OCI-LY3 (cell line): ENCODE measurements around the gene AMPD2.

Source experiments
- H2AFZ ChIP-seq: fragments of 200-600, 300-600 bp; shearing (Covaris generic); 2 replicates; pipeline ENCODE4 v1.6.0; 2014; ENCODE audit warnings: antibody characterized with exemption, low read depth, low read length
- H3K27ac ChIP-seq: fragments of 200-600, 300-600 bp; sonication (generic); 2 replicates; pipeline ENCODE4 v1.5.1; 2014; ENCODE audit warnings: mild to moderate bottlenecking, low read length, moderate library complexity, mixed read lengths
- H3K27me3 ChIP-seq: fragments of 200-600, 300-600 bp; sonication (generic); 2 replicates; pipeline ENCODE4 v1.6.1; 2014; ENCODE audit warnings: low read depth, low read length, mixed read lengths
- H3K36me3 ChIP-seq: fragments of 200-600, 300-600 bp; sonication (generic); replicated peaks from 2 replicates; pipeline ENCODE3; 2014; ENCODE audit warnings: low read depth, low read length, mixed read lengths
- H3K4me1 ChIP-seq: fragments of 300-600, 200-600 bp; sonication (generic); 2 replicates; pipeline ENCODE4 v1.6.1; 2014; ENCODE audit warnings: low read length, mixed read lengths
- H3K4me2 ChIP-seq: fragments of 200-600, 300-600 bp; sonication (generic); 2 replicates; pipeline ENCODE4 v1.6.1; 2014; ENCODE audit warnings: low read length, mixed read lengths
- H3K4me3 ChIP-seq: fragments of 300-600, 200-600 bp; sonication (generic); 2 replicates; pipeline ENCODE4 v1.5.1; 2014; ENCODE audit warnings: antibody characterized with exemption, mild to moderate bottlenecking, low read length, moderate library complexity
- H3K79me2 ChIP-seq: fragments of 300-600, 200-600 bp; shearing (Covaris generic); 2 replicates; pipeline ENCODE4 v1.6.1; 2014; ENCODE audit warnings: mild to moderate bottlenecking, low read length, mixed read lengths
- H3K9ac ChIP-seq: fragments of 300-600, 200-600 bp; shearing (Covaris generic); 2 replicates; pipeline ENCODE4 v1.6.0; 2014; ENCODE audit warnings: mild to moderate bottlenecking, low read length, moderate library complexity
- H3K9me3 ChIP-seq: fragments of 200-600, 300-600 bp; shearing (Covaris generic); 2 replicates; pipeline ENCODE4 v1.6.1; 2014; ENCODE audit warnings: low read length, mixed read lengths; ENCODE audit not compliant: insufficient read depth
- H4K20me1 ChIP-seq: fragments of 200-600, 300-600 bp; sonication (generic); 2 replicates; pipeline ENCODE4 v1.6.1; 2016; ENCODE audit warnings: low read length, mixed read lengths; ENCODE audit not compliant: insufficient read depth
- EZH2phosphoT487 ChIP-seq: fragments of 200-600 bp; shearing (Covaris generic); IDR thresholded peaks from 2 replicates; pipeline ENCODE4 v1.6.1; 2018; ENCODE audit warnings: antibody characterized with exemption, mixed run types, low read depth
- TF ChIP-seq, protein P1 (sequence below): fragments of 200-600, 300-600 bp; sonication (generic); IDR thresholded peaks from 2 replicates; pipeline ENCODE4 v1.5.1; 2014; ENCODE audit warnings: antibody characterized with exemption, low read length, low read depth

AMPD2 gene

DNA sequence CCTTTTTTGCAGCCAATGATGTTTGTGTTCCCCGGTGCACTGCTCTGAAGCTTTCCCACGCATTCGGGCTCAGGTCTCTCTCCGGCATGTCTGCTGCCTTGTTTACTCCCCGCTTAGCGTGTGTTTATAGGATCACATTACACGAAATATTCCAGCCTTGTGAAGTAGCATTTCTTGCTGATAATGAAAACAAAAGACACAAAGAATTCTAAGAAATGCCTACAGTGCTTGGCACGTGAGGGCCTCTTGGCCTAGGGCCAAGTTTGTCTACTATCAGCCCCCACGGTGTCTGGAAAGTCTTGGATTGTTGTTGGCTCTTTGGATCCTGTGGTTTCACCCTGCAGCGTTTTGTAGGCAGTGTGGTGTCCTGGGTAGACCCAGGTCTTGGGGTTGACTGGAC is 25.0 kb downstream of the AMPD2 start:
- H3K79me2 ChIP-seq: no peaks in the 10 kb centered on the region
- H3K27ac ChIP-seq: no peak overlapping the region
- H3K4me1 ChIP-seq: peaks cover 10% of the 10 kb centered on the region
- no peaks in the 10 kb centered on the region for H4K20me1 ChIP-seq
- H2AFZ ChIP-seq: no peak overlapping the region
- H3K4me2 ChIP-seq: no peak overlapping the region
- no peaks in the 10 kb centered on the region for H3K36me3 ChIP-seq
- no peaks in the 10 kb centered on the region for H3K27me3 ChIP-seq
- H3K9me3 ChIP-seq: no peaks in the 10 kb centered on the region
- H3K4me3 ChIP-seq: no peak overlapping the region
- TF ChIP-seq, protein P1, sequence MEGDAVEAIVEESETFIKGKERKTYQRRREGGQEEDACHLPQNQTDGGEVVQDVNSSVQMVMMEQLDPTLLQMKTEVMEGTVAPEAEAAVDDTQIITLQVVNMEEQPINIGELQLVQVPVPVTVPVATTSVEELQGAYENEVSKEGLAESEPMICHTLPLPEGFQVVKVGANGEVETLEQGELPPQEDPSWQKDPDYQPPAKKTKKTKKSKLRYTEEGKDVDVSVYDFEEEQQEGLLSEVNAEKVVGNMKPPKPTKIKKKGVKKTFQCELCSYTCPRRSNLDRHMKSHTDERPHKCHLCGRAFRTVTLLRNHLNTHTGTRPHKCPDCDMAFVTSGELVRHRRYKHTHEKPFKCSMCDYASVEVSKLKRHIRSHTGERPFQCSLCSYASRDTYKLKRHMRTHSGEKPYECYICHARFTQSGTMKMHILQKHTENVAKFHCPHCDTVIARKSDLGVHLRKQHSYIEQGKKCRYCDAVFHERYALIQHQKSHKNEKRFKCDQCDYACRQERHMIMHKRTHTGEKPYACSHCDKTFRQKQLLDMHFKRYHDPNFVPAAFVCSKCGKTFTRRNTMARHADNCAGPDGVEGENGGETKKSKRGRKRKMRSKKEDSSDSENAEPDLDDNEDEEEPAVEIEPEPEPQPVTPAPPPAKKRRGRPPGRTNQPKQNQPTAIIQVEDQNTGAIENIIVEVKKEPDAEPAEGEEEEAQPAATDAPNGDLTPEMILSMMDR: no peak
- TF ChIP-seq EZH2phosphoT487: no peak
- H3K9ac ChIP-seq: no peak overlapping the region

GRCh38 chr1:109649491-109649914 is 29.9 kb downstream of the AMPD2 start:
- Histone ChIP-seq H3K36me3 (no peaks in the 10 kb centered on the region), H2AFZ (no peak overlapping the region), H3K4me1 (no peaks in the 10 kb centered on the region), H3K4me2 (peak overlapping the region; percentile 43), H3K9me3 (no peaks in the 10 kb centered on the region), H3K9ac (no peak overlapping the region), H3K4me3 (peak overlapping the region; percentile 10; the same call in 1 of the 2 replicates), H3K27me3 (peaks cover 5% of the 10 kb centered on the region), H3K27ac (no peak overlapping the region), H4K20me1 (no peaks in the 10 kb centered on the region), H3K79me2 (no peaks in the 10 kb centered on the region)
- TF ChIP-seq, protein P1: peak; percentile 43
- no peak for TF ChIP-seq EZH2phosphoT487

DNA sequence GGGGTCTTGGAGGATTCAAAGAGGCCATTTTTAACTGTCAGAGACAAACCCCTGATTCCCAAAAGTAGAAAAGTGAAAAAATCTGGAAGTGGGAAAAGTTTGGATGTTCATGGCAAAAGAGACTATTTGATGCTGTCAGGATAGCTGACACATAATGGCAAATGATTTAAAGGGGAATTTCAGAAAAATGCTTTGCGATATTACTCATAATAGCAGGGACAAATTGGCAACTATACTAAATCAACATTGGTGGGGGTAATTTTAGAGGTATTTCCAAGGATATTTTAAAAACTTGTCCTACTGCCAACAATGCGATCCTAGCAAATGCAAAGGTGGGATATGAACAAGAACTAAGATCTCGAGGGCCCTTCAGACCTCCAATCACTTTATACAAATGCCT is 31.0 kb downstream of the AMPD2 start:
- no peak overlapping the region for H3K4me2 ChIP-seq
- TF ChIP-seq, protein P1: no peak

DNA sequence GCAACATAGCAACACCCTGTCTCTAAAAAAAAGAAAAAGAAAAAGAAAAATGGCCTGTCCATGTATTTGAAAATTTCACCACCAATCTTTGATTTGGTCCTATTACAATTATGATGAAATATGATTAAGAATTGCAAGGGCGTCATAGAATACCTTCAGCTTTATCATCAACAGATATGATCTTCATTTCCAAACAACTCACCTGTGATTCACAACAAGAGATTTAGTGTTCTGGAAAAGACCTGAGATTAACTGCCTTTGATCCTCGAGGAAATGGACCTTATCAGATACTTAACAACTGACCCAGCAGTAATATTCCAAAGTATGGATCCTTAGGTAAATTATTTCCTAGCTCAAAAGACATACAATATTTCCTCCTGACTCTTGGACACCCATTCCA is 32.8 kb downstream of the AMPD2 start:
- no peaks in the 10 kb centered on the region for H3K9me3 ChIP-seq
- no peak overlapping the region for H3K9ac ChIP-seq
- H2AFZ ChIP-seq: no peak overlapping the region
- no peaks in the 10 kb centered on the region for H3K79me2 ChIP-seq
- no peaks in the 10 kb centered on the region for H3K36me3 ChIP-seq
- no peak overlapping the region for H3K4me2 ChIP-seq
- no peak for TF ChIP-seq EZH2phosphoT487
- TF ChIP-seq, protein P1: no peak
- peaks cover 8% of the 10 kb centered on the region; the same call in 1 of the 2 replicates for H3K4me1 ChIP-seq
- H3K27ac ChIP-seq: no peak overlapping the region
- H4K20me1 ChIP-seq: no peaks in the 10 kb centered on the region
- peaks cover 5% of the 10 kb centered on the region for H3K27me3 ChIP-seq
- no peak overlapping the region for H3K4me3 ChIP-seq

More for the DNA sequence above, 31.0 kb downstream of the AMPD2 start:
- no peaks in the 10 kb centered on the region for H3K79me2 ChIP-seq
- no peaks in the 10 kb centered on the region for H4K20me1 ChIP-seq
- no peak overlapping the region for H3K27ac ChIP-seq
- peaks cover 5% of the 10 kb centered on the region for H3K27me3 ChIP-seq
- no peak overlapping the region for H2AFZ ChIP-seq
- H3K4me1 ChIP-seq: peaks cover 6% of the 10 kb centered on the region; the same call in 1 of the 2 replicates
- no peaks in the 10 kb centered on the region for H3K36me3 ChIP-seq
- no peak overlapping the region for H3K4me3 ChIP-seq
- no peaks in the 10 kb centered on the region for H3K9me3 ChIP-seq
- no peak overlapping the region for H3K9ac ChIP-seq
